ENCODE results near the gene NOX3.
"Not testable (repeated sequence)": the region's sequence is repeated elsewhere in the genome, so short reads cannot be mapped to it uniquely, and the experiment has no call there.

Gene NOX3

DNA sequence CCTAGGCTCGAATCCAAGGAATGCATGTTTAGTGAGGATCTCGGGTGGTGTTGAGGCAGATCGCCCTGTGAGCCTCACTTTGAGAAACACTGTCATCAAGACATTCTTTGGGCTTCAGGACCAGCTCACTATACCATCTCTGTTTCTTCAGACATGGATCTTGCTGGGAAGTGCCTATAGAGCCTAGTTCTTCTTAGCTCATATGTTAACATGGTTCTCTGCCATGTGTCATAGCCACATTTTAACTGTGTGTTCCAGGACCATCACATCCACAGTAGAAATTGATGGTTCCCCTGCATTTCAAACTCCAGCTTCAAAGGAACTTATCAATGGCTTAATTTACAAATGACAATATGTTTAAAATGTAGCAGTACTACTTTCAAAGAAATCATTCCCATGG, 57.4 kb downstream of the NOX3 start:
- no peak for DNase-seq

GRCh38 chr6:155397172-155397705, 58.4 kb downstream of the NOX3 start:
- no peak for DNase-seq

- DNase-seq: no peak
Measured at GRCh38 chr6:155396605-155397004, 59.0 kb downstream of the NOX3 start.

- DNase-seq: no peak
Measured at GRCh38 chr6:155395339-155395738, 60.3 kb downstream of the NOX3 start.

- no peak for DNase-seq
Measured at GRCh38 chr6:155389130-155389529, 66.5 kb downstream of the NOX3 start.

- DNase-seq: no peak
Measured at GRCh38 chr6:155388591-155388990, 67.0 kb downstream of the NOX3 start.

GRCh38 chr6:155387481-155387880, 68.2 kb downstream of the NOX3 start:
- DNase-seq: no peak

DNA sequence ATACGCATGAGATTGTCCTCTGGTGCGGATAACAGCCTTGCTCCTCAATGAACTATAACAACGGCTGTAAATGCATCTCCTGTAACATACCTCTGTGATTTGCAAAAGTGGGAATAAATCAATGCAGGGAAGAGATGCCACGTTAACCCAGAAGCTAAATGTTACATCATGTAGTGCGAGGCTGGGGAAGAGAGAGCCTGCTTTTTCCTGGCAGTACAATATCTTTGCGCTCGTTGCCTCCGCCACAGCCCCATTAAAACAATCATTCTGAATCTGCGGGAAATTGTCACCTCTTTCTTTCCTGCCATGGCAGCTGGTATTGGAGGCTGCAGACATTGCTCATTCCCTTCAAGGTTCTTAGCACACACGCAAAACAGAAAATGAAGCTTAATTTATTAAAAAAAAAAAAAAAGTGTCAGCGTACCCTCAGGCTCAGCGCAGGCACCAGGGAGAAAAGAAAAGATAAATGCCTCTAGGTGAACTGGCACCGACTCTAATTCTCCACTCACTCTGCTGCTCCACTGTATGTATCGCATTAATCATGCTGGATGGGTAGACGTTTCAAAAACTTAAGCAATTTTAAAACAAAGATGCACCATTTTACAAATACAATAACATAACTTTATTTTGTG, 71.2 kb downstream of the NOX3 start:
- no peak for DNase-seq

DNA sequence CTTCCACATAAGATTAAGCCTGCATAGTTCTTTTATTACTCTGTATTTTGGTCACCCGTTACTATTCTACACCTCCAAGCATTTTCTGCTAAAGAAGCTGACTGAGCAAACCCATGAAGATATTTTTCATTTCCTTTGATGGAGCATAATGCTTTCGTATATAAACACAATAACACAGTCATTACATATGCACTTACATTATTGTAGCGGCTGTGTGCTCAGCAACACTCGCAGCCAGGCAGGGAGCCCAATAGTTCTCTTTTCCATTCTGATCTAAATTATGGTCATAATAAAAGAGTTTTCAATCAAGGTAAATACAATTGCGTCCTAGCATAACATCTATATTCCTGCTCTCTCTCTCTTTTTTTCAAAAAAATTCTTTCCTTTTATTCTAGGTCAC, 71.7 kb downstream of the NOX3 start:
- no peak for DNase-seq

GRCh38 chr6:155382338-155382685, 73.3 kb downstream of the NOX3 start:
- DNase-seq: no peak

- DNase-seq: no peak
Measured at GRCh38 chr6:155381673-155382337, 73.8 kb downstream of the NOX3 start.

GRCh38 chr6:155380666-155381332, 74.8 kb downstream of the NOX3 start:
- no peak for DNase-seq

GRCh38 chr6:155378724-155379123, 76.9 kb downstream of the NOX3 start:
- no peak for DNase-seq

DNA sequence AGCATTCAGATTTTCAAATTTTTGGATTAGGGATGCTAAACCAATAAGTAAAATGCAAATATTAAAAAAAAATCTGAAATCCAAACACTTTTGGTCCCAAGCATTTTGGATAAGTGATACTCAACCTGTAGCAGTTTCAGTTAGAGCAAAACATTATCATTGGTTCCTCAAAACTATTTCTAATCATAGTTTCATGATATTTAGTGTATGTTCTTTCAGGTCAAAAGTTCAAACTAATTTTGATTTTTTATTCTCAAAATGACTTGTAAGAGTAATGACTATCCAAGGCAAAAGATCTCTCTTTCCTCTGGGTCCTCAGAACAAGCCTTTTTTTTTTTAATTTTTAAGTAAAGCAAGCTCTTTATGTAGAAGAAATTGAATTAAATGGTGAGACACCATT, 77.4 kb downstream of the NOX3 start:
- no peak for DNase-seq

GRCh38 chr6:155377061-155377460, 78.6 kb downstream of the NOX3 start:
- DNase-seq: no peak

- DNase-seq: no peak
Measured at GRCh38 chr6:155375801-155376200, 79.8 kb downstream of the NOX3 start.

- no peak for DNase-seq
Measured at GRCh38 chr6:155374681-155375080, 81.0 kb downstream of the NOX3 start.

GRCh38 chr6:155373276-155373675, 82.4 kb downstream of the NOX3 start:
- no peak for DNase-seq

- DNase-seq: no peak
Measured at GRCh38 chr6:155372256-155372655, 83.4 kb downstream of the NOX3 start.

DNA sequence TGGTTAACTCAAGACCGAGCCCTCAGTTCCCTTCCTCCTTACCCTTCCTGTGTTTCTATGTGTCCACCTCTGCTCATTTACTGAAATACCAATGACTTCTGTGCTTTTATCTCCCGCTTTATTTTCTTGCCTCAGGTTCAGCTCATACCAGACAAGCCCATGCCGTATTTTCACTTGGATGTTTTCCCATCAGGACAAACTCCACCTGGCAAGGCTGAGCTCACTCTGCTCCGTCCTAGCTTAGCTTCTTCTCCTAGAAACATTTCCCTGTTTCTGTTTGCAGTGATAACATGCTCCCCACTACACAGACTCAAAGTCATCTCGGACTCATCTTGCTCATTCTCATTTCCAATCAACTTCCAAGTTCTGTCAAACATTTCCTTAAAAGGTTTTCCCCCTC, 84.4 kb downstream of the NOX3 start:
- no peak for DNase-seq

DNA sequence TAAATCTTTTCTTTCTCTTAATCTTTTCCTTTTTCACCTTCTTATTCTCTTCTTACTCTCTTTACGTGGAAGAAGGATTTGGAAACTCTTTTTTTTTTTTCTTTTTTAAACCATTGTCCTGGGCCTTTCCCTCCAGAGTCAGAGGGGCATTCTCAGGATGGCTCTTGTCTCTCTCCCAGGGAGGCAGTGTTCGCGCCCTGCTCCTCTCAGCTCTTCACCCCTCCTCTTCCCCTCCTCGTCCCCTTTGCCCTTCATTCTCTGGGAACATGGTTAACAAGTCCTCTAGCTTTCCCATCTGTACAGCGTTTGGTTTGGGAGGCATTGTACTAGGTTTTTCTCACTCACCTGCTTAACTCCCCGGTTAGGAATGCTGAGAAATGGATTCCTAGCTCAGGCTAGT, 89.3 kb downstream of the NOX3 start:
- no peak for DNase-seq

- DNase-seq: no peak
Measured at GRCh38 chr6:155364844-155365437, 90.7 kb downstream of the NOX3 start.

- DNase-seq: not testable (repeated sequence)
Measured at GRCh38 chr6:155364021-155364420, 91.6 kb downstream of the NOX3 start.
